IPS-15b (cell line): Measurements from ENCODE around the gene HOXD4.

Experiments used
- H3K27me3 ChIP-seq: one replicate; pipeline ENCODE4 v1.6.1; 2013; ENCODE audit warnings: low read length; ENCODE audit not compliant: control insufficient read depth, insufficient read depth
- H3K36me3 ChIP-seq: one replicate; pipeline ENCODE4 v1.6.1; 2013; ENCODE audit warnings: low read length; ENCODE audit not compliant: control insufficient read depth, insufficient read depth
- H3K4me1 ChIP-seq: one replicate; pipeline ENCODE4 v1.6.1; 2013; ENCODE audit warnings: mild to moderate bottlenecking, low read length; ENCODE audit not compliant: control insufficient read depth, insufficient read depth
- H3K4me3 ChIP-seq: one replicate; pipeline ENCODE4 v1.5.1; 2013; ENCODE audit warnings: low read depth, low read length
- H3K9ac ChIP-seq: one replicate; pipeline ENCODE4 v1.6.1; 2013; ENCODE audit warnings: low read depth, mild to moderate bottlenecking, low read length
- H3K9me3 ChIP-seq: one replicate; pipeline ENCODE4 v1.6.1; 2013; ENCODE audit warnings: mild to moderate bottlenecking, low read length; ENCODE audit not compliant: control insufficient read depth, insufficient read depth

The HOXD4 gene

DNA sequence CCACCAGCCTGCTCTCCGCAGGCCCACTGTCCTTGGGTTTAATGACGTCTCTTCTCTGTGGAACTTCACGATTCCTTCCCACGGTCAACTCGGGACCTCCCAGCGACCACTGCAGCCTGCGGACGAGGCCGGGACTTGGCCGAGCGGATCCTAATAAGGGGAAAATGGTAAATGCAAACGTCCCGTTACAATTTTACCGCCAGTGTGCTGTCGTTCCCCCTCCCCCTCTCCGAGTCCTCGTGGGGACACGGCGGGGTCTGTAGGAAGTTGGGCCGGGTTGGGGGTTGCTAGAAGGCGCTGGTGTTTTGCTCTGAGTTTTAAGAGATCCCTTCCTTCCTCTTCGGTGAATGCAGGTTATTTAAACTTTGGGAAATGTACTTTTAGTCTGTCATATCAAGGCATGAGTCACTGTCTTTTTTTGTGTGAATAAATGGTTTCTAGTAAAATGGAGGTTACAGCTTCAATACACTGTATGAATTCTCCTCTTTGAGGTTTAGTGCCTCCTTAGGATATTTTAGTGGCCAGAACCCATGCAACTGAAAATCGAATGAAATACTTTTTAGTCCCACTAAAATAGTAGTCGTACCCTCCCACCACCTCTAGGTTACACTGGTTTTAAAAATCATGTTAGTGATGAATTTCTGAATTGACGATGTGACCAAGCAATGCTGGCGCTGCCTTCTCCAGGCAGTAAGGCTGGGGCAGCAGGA lies 42.0 kb upstream of the HOXD4 start:
- H3K9me3 ChIP-seq: no peaks in the 10 kb centered on the region
- H3K4me1 ChIP-seq: peaks cover 2% of the 10 kb centered on the region
- H3K9ac ChIP-seq: no peak overlapping the region
- peaks cover 94% of the 10 kb centered on the region for H3K27me3 ChIP-seq
- no peaks in the 10 kb centered on the region for H3K36me3 ChIP-seq
- no peak overlapping the region for H3K4me3 ChIP-seq

DNA sequence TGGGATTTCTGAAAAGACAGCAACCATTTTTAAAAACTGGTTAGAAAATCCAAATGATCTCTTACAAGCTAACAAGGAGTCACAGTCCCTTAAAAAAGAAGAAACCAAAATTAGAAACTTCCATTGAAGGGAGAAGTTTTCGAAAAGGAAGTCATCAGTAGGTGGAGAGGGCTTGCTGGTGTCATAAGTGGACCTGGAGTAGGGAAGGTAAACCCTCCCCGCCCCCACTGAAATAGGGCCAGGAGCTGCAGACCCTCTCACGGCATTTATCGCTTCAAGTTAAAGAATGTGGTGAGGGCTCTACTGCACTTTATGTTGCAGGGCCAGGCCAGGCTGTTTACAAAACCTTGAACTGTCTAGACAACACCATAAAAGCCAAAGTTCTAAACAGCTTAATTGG lies 41.4 kb upstream of the HOXD4 start:
- Histone ChIP-seq H3K36me3 (no peaks in the 10 kb centered on the region), H3K4me1 (peaks cover 2% of the 10 kb centered on the region), H3K4me3 (peak overlapping the region; percentile 5), H3K9ac (no peak overlapping the region), H3K9me3 (no peaks in the 10 kb centered on the region), H3K27me3 (peaks cover 94% of the 10 kb centered on the region)

DNA sequence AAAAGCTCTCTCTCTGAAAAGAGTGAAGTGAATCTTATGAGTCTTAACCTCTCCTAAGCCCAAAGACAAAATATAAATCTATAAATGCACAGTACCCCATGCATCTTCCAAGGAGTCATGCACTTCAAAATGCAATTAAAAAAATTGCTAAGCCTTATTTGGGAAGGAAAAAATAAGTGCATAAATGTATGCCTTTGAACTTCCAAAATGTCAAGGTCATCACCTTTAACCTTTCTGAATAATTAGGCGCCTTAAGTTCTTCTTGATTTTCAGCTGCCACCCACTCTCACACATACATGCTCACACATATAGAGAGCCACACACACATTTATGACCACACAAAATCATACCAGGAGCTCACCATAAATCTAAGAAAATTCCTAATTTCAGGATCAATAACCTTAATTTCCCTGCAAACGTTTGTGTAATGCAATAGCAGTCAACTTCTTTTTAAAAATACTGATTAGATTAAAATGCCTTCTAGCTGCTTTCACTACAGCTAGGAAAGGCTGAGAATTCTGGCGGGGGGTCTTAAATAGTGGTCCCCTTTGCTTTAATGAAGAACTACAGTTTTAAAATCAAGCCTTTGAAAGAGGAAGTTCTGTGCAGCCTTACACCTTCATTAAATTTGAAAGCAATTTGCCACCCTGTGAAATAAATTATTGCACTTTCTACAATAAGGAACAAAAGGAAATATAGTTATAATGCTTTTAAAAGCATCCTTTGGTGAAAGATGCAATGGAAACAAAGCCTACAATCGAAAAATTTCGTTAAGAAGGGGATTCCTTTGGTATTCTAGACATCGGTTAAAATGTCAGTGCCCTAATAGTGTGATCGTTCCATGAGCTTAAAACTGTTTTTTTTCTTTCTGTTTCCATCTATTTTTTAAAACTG lies 40.7 kb upstream of the HOXD4 start:
- Histone ChIP-seq H3K4me3 (peak overlapping the region; percentile 5), H3K9me3 (no peaks in the 10 kb centered on the region), H3K4me1 (peaks cover 2% of the 10 kb centered on the region), H3K9ac (no peak overlapping the region), H3K36me3 (no peaks in the 10 kb centered on the region), H3K27me3 (peaks cover 94% of the 10 kb centered on the region)

DNA sequence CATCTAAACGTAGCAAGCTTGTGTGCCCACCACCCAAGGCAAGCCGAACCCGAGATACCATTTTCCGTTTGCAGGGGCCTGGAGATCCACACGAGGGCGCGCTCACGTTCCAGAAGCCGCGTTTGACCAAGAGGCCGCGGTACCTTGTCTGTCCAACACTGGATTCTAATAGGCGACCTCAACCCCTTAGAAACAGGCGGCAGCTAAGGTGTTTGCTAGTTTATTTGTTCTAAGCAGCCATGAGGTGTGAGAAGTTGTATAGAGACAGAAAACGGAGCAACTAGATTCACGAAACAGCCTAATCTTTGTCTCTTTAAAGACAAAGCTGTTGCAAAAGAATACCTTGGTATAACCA lies 40.1 kb upstream of the HOXD4 start:
- H3K9me3 ChIP-seq: no peaks in the 10 kb centered on the region
- peaks cover 94% of the 10 kb centered on the region for H3K27me3 ChIP-seq
- H3K36me3 ChIP-seq: no peaks in the 10 kb centered on the region
- no peak overlapping the region for H3K9ac ChIP-seq
- H3K4me1 ChIP-seq: peaks cover 2% of the 10 kb centered on the region
- H3K4me3 ChIP-seq: no peak overlapping the region

DNA sequence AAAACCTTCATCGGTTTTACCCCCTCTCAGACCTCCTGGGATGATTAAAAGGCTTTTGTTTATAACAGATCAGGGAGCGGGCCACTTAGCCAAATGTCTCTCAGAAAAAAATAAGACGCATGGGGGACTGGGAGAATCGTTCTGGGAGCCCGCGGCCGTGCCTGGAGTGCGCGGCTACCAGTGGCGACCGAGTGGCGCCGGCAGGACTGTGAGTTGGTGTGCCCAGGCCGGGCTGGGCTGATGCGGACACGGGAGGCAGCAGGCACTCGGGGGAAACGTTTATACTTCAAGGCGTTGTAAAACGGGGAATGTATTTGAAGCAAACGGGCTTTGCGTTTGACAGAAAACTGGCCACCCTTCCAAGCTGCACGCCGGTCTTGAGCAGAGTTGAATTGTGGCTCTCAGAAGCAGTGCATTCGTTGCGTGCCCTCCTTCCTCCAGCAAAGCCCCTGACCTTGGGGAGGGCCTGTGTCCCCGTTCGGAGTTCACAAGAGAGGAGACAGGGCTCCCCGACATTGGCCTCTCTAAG lies 39.4 kb upstream of the HOXD4 start:
- Histone ChIP-seq H3K27me3 (peaks cover 97% of the 10 kb centered on the region), H3K9ac (no peak overlapping the region), H3K4me3 (peak overlapping the region; percentile 16), H3K36me3 (no peaks in the 10 kb centered on the region), H3K9me3 (no peaks in the 10 kb centered on the region), H3K4me1 (peaks cover 2% of the 10 kb centered on the region)

DNA sequence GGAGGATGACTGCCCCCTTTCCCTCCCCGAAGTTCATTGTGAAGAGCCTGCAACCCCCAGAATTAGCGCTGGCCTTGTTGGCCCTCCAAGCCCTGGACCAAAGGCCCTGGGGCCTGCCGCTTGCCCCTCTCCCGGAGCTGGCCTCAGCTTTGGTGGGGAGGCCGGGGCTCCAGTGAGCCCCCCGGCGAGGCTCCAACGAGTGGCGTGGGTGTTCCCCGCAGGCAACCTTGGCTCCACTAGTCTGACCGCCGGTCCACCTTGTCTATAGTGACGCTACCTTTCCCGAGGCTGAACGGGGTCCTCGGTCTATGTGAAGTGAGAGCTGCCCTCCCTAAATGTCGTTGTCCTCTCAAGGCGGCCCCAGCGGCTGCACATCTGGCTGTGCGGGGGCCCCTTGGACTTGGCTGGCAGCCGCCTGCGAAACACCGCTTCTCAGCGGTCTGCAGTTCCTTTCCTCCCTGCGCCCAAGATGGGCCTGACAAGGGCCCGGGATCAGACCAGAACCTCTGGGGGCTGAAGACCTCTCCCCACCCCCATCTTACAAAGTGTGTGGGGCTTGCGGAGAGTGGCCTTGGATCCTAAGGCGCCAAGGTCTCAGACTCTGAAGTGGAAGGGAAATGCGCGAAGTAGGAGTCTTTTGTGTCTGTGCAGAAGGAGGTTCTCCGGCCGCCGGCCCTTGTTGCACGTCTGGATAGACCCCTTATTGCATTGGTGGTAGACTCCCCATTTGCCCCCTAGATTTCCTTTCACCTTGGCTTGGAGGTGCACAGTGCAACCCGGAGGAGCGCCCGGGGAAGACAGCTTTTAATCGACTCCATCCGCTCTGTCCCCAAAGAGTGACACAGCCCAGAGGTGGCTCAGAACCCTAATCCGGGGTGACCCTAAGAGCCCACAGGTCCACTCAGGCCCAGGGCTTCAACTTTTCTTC lies 38.7 kb upstream of the HOXD4 start:
- H3K4me1 ChIP-seq: peaks cover 2% of the 10 kb centered on the region
- H3K9me3 ChIP-seq: no peaks in the 10 kb centered on the region
- peaks cover 98% of the 10 kb centered on the region for H3K27me3 ChIP-seq
- no peaks in the 10 kb centered on the region for H3K36me3 ChIP-seq
- H3K4me3 ChIP-seq: peak overlapping the region; percentile 16
- no peak overlapping the region for H3K9ac ChIP-seq

DNA sequence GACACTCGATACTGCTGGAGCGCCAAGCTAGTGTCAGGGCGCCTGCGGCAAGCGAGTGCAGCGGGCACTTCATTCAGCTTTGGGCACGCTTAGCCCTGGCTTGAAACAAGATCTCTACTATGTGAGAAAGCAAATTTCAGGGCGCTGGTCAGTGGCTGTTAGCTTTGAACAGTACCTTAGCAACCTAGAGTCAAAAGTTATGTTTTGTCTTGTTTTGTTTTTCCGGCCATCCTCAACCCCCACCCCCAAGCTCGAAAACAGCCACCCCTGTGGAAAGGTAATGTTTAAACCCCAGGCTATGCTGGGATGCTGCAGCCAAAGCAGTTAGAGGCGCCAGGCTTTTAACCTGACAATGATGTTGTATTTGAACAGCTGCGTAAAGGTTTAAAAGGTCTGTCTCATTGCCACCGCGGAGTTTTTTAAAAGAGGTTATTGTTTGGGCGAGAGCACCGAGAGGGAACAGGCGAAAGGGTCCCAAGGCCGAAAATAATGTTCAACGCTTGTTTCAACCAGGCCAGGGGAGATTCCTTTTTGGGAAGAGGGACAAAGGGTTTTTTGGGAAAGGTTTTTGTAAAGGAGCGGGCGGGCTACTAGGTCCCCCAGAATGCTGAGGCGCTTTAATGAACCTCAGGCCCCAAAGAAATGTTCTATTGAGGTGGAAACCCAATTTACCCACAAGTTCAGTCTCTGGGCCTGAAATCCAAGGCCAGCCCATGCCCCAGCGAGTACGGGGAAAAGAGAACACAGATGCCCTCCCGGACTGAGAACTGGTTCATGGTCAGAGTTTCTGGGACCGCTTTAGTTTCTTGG lies 37.0 kb upstream of the HOXD4 start:
- no peaks in the 10 kb centered on the region for H3K9me3 ChIP-seq
- H3K4me3 ChIP-seq: peak overlapping the region; percentile 18
- peaks cover 100% of the 10 kb centered on the region for H3K27me3 ChIP-seq
- no peaks in the 10 kb centered on the region for H3K36me3 ChIP-seq
- H3K9ac ChIP-seq: no peak overlapping the region
- H3K4me1 ChIP-seq: peaks cover 2% of the 10 kb centered on the region

DNA sequence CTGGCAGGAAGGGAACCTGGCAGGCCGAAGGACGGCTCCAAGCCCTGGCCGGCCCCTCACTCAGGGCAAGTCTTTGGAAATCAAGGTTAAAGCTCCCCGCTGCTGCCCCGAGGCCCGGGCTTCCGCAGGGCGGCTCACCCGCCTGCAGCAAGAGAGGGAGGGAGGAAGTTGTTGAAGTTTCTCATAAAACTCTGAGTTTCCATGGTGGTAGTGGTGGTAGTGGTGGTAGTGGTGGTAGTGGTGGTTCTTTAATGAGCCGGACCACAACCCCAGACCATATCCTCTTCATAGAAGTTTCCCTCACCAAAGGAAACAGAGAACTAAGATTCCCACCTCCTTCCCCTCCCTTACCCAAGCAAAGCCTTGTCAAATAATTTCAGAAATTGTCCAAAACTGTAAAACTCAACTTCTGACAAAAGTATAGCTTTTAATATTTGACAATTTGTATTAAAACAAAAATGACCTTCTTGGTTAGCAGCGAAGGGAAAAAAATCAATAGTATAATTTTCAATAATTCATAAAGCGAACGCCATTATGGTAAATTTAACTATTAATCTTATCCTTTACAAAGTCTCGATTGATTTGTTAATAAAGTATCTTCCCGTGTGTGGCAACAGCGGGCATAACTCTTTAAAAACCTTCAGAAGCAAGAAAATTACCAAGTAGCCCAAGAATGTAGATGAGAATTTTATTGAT lies 36.3 kb upstream of the HOXD4 start:
- no peak overlapping the region for H3K9ac ChIP-seq
- H3K4me1 ChIP-seq: peaks cover 2% of the 10 kb centered on the region
- H3K27me3 ChIP-seq: peaks cover 100% of the 10 kb centered on the region
- H3K9me3 ChIP-seq: no peaks in the 10 kb centered on the region
- no peaks in the 10 kb centered on the region for H3K36me3 ChIP-seq
- no peak overlapping the region for H3K4me3 ChIP-seq

DNA sequence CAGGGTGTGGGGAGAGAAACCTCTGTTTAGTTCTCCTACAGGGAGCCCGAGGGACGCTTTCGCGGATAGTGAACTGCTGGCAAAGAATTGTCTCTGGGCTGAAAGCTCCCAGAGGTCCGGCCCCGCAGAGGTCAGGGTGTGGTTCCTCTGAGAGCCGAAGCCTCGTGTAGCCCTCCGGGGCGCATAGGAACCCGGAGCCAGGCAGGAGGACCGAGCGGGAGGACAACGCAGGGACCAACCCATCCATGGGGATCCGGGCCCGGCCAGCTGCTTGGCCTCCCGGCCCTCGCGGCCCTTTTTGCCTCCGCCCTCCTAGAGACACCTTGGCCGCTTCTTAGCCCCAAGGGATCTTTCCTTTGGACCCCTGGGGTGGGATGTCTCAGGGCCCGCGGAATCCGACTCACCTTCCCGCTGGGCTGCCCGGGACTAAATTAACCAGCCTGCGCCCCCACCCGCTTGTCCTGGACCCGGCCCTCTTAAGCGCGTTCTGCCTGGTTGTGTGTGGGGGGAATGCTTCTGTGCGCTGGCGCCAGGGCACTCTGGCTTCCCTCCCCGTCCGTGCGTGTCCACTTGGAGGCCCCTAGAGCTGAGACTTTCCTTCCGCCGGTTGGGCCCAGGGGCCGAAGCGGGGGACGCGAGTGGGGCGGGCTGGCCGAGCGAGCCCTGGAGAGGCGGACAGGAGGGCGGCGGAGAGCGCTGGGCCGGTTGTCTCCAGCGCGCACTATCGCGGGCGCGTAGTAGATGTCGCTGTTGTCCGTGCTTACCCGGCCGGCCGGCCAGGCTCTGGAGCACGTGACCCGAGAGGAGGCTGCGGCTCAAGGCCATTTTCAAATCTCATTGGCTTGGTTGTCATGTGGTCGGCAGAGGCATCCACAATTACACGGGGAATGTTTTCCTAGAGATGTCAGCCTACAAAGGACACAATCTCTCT lies 35.2 kb upstream of the HOXD4 start, which contains the start of gene HOXD10:
HOXD10 (plus strand) TSS at position 896 of the 931 bp plus-strand sequence. CDS start 56 bp downstream, outside the sequence.
- Histone ChIP-seq H3K4me1 (peaks cover 2% of the 10 kb centered on the region), H3K27me3 (peaks cover 100% of the 10 kb centered on the region), H3K36me3 (no peaks in the 10 kb centered on the region), H3K9ac (no peak within 1 kb of the TSS), H3K9me3 (no peaks in the 10 kb centered on the region), H3K4me3 (peak within 1 kb of the TSS; percentile 26)
